ENCODE data around the gene NPW.

- TF ChIP-seq CSDC2 (CRISPR knock-in tag; IDR thresholded peaks at IDR 0.05) (no peak), CREB5 (CRISPR knock-in tag; IDR thresholded peaks at IDR 0.05; ENCODE audit: low read depth) (no peak), CSRNP3 (CRISPR knock-in tag; IDR thresholded peaks at IDR 0.05) (no peak), ARNTL (CRISPR knock-in tag; IDR thresholded peaks at IDR 0.05; ENCODE audit: borderline replicate concordance, low read depth) (no peak), TCF4 (CRISPR knock-in tag; IDR thresholded peaks at IDR 0.05; ENCODE audit: borderline replicate concordance) (no peak)
These were observed 36.5 kb downstream of the NPW start for GRCh38 chr16:2056077-2056476.
